Mesendoderm (in vitro differentiated cells): ENCODE results near the gene NOC2L.

ENCODE experiments used
- DNase-seq: peaks from one replicate; pipeline ENCODE4 v3.0.0; 2013
- H2AK5ac ChIP-seq: 2 replicates; pipeline ENCODE4 v1.6.1; 2013; ENCODE audit warnings: low read length, inconsistent platforms
- H2BK120ac ChIP-seq: 2 replicates; pipeline ENCODE4 v1.6.1; 2013; ENCODE audit warnings: low read depth, mild to moderate bottlenecking, low read length, moderate library complexity, mixed read lengths
- H2BK15ac ChIP-seq: replicated peaks from 2 replicates; pipeline ENCODE4 v1.6.1; 2013; ENCODE audit warnings: low read depth, mild to moderate bottlenecking, moderate library complexity
- H2BK5ac ChIP-seq: 2 replicates; pipeline ENCODE4 v1.6.1; 2013; ENCODE audit warnings: low read length, inconsistent platforms
- H3K18ac ChIP-seq: 2 replicates; pipeline ENCODE4 v1.6.1; 2013; ENCODE audit warnings: mild to moderate bottlenecking, low read length, mixed read lengths
- H3K23ac ChIP-seq: one replicate; pipeline ENCODE4 v1.6.1; 2013; ENCODE audit warnings: low read length
- H3K27ac ChIP-seq: 2 replicates; pipeline ENCODE4 v1.5.1; 2013; ENCODE audit warnings: low read depth, mild to moderate bottlenecking, inconsistent platforms, low read length, moderate library complexity
- H3K27me3 ChIP-seq: 2 replicates; pipeline ENCODE4 v1.6.1; 2013; ENCODE audit warnings: low read length, control low read depth, mild to moderate bottlenecking, inconsistent platforms; ENCODE audit not compliant: insufficient read depth, poor library complexity
- H3K36me3 ChIP-seq: 2 replicates; pipeline ENCODE4 v1.6.1; 2013; ENCODE audit warnings: low read length, inconsistent platforms; ENCODE audit not compliant: control insufficient read depth, insufficient read depth
- H3K4ac ChIP-seq: one replicate; pipeline ENCODE4 v1.6.1; 2013; ENCODE audit warnings: low read depth, mild to moderate bottlenecking, low read length, moderate library complexity
- H3K4me1 ChIP-seq: 2 replicates; pipeline ENCODE4 v1.6.1; 2013; ENCODE audit warnings: low read depth, low read length, inconsistent platforms; ENCODE audit not compliant: control insufficient read depth
- H3K4me2 ChIP-seq: 2 replicates; pipeline ENCODE4 v1.6.1; 2013; ENCODE audit warnings: low read length
- H3K4me3 ChIP-seq: 2 replicates; pipeline ENCODE4 v1.5.1; 2013; ENCODE audit warnings: mild to moderate bottlenecking, low read length
- H3K56ac ChIP-seq: one replicate; pipeline ENCODE4 v1.6.1; 2013; ENCODE audit warnings: low read length
- H3K79me1 ChIP-seq: 2 replicates; pipeline ENCODE4 v1.6.1; 2013; ENCODE audit warnings: low read length, inconsistent platforms
- H3K79me2 ChIP-seq: 2 replicates; pipeline ENCODE4 v1.6.1; 2013; ENCODE audit warnings: mild to moderate bottlenecking, low read length; ENCODE audit not compliant: control insufficient read depth, insufficient read depth
- H3K9ac ChIP-seq: 2 replicates; pipeline ENCODE4 v1.6.1; 2013; ENCODE audit warnings: low read length, inconsistent platforms
- H4K5ac ChIP-seq: one replicate; pipeline ENCODE4 v1.6.1; 2013; ENCODE audit warnings: low read length
- H4K8ac ChIP-seq: one replicate; pipeline ENCODE4 v1.6.1; 2013; ENCODE audit warnings: low read depth, mild to moderate bottlenecking, control low read depth, low read length, moderate library complexity
- WGBS: extraction: QIAGEN DNeasy Blood & Tissue Kit; methylation state at CpG from one replicate; pipeline ENCODE4 v1.1.7; 2013; ENCODE audit warnings: low lambda C conversion rate, missing lambda C conversion rate; ENCODE audit not compliant: insufficient coverage; ENCODE audit errors: extremely low coverage; 5-methylcytosine and 5-hydroxymethylcytosine counted together

The NOC2L gene

DNA sequence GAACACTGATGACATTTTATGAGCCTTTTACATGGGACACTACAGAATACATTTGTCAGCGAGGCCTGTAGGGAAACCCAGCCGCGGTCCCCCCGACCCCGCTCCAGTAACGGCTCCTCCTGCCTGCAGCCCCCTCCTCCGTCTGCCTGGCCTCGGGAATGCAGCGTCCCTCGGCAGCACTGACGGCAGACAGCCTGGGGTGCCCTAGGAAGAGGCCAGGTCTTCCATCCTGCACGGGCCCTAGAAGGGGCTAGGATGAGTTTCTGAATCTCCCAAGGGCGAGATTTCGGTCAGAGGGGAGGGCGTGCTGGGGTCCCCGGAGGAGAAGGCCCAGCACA lies 26.9 kb downstream of the NOC2L start:
- WGBS: no CpG with 5 or more reads among the region's 16 CpGs
- Histone ChIP-seq H2BK120ac (no peak overlapping the region), H3K4ac (no peak overlapping the region), H4K5ac (no peak overlapping the region), H3K18ac (no peak overlapping the region), H3K4me2 (no peak overlapping the region), H3K56ac (peak overlapping the region; percentile 18), H3K23ac (no peak overlapping the region), H3K36me3 (peaks cover 2% of the 10 kb centered on the region), H2BK15ac (no peak overlapping the region), H3K4me3 (no peak overlapping the region), H3K9ac (no peak overlapping the region), H4K8ac (no peak overlapping the region), H2AK5ac (no peak overlapping the region), H3K4me1 (peaks cover 13% of the 10 kb centered on the region), H3K27ac (no peak overlapping the region), H2BK5ac (no peak overlapping the region), H3K79me2 (no peaks in the 10 kb centered on the region), H3K79me1 (no peaks in the 10 kb centered on the region), H3K27me3 (no peaks in the 10 kb centered on the region)
- no peak for DNase-seq

DNA sequence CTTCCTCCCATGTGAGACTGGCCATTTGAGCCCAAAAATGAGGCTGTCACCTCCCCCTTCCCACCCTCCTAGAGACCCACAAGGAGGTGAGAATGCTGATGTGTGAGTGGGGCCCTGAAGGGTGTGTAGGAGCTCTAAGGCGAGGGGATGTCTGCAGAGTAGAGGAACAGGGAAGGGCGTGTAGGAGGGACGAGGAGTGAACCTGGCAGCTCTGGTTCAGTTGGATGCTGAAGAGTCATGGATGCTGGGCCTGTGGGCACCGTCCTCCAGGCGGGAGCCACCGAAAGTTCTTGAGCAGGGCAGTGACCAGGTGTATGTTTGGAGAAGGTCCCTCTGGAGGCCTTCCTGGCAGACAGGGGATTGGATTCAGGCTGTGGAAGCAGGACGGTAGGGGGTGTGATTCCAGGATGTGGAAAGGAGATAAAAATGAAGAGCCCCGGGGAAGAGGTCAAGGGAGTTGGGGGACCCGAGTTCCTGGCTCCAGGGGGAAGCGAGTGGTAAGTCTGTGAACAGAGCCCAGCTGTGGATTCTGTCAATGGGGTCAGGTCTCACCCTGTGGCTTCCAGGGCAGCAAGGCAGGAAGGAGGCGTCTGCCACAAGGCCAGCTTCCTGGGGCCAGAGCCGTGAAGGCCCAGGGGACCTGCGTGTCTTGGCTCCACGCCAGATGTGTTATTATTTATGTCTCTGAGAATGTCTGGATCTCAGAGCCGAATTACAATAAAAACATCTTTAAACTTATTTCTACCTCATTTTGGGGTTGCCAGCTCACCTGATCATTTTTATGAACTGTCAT lies 27.5 kb downstream of the NOC2L start:
- DNase-seq: no peak
- Histone ChIP-seq H3K27me3 (no peaks in the 10 kb centered on the region), H3K36me3 (peaks cover 2% of the 10 kb centered on the region)

DNA sequence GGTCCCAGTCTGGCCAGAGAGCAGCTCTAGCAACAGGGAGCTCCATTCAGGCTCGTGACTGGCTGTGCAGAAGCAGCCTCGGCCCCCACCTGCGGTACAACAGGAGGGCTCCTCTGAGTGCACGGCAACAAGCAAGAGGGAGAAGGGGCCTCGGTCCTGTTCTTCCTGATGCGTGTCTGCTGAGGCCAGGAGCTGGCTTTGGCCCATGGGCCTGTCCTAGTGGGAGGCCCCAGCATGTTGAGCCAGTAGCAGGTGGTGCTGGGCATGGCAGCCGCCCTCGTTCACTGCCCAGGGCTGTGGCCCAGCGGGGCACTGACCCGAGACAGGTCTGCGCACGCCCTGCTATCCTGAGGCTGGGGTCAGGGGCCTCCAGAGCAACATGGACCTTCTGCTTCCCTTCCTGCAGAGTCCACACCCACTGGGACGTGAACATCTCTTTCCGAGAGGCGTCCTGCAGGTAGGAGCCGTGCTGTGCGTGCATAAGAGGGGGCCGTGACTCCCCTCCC lies 28.4 kb downstream of the NOC2L start:
- H3K79me2 ChIP-seq: no peaks in the 10 kb centered on the region
- peak overlapping the region; percentile 15 for H3K23ac ChIP-seq
- no peak overlapping the region for H3K4ac ChIP-seq
- peaks cover 6% of the 10 kb centered on the region for H3K27me3 ChIP-seq
- H3K4me3 ChIP-seq: no peak overlapping the region
- no peak overlapping the region for H4K8ac ChIP-seq
- H3K27ac ChIP-seq: no peak overlapping the region
- no peak overlapping the region for H4K5ac ChIP-seq
- H2AK5ac ChIP-seq: no peak overlapping the region
- no peak for DNase-seq
- no peak overlapping the region for H3K56ac ChIP-seq
- WGBS: no CpG with 5 or more reads among the region's 18 CpGs
- no peak overlapping the region for H3K4me2 ChIP-seq
- no peak overlapping the region for H2BK5ac ChIP-seq
- H3K9ac ChIP-seq: no peak overlapping the region
- no peak overlapping the region for H2BK120ac ChIP-seq
- peaks cover 2% of the 10 kb centered on the region for H3K36me3 ChIP-seq
- no peak overlapping the region for H2BK15ac ChIP-seq
- no peak overlapping the region for H3K18ac ChIP-seq
- peaks cover 13% of the 10 kb centered on the region for H3K4me1 ChIP-seq
- peaks cover 6% of the 10 kb centered on the region for H3K79me1 ChIP-seq

More for the DNA sequence above, 27.5 kb downstream of the NOC2L start:
- Histone ChIP-seq H3K27ac (no peak overlapping the region), H2AK5ac (no peak overlapping the region), H3K4ac (no peak overlapping the region), H3K79me1 (peaks cover 2% of the 10 kb centered on the region), H3K4me1 (peaks cover 13% of the 10 kb centered on the region), H4K8ac (no peak overlapping the region), H2BK15ac (no peak overlapping the region), H3K18ac (no peak overlapping the region), H3K79me2 (no peaks in the 10 kb centered on the region), H2BK5ac (peak overlapping the region; percentile 11), H4K5ac (no peak overlapping the region), H3K23ac (no peak overlapping the region), H2BK120ac (no peak overlapping the region), H3K4me2 (no peak overlapping the region), H3K56ac (peak overlapping the region; percentile 30), H3K9ac (no peak overlapping the region), H3K4me3 (no peak overlapping the region)
- no CpG with 5 or more reads among the region's 15 CpGs for WGBS

DNA sequence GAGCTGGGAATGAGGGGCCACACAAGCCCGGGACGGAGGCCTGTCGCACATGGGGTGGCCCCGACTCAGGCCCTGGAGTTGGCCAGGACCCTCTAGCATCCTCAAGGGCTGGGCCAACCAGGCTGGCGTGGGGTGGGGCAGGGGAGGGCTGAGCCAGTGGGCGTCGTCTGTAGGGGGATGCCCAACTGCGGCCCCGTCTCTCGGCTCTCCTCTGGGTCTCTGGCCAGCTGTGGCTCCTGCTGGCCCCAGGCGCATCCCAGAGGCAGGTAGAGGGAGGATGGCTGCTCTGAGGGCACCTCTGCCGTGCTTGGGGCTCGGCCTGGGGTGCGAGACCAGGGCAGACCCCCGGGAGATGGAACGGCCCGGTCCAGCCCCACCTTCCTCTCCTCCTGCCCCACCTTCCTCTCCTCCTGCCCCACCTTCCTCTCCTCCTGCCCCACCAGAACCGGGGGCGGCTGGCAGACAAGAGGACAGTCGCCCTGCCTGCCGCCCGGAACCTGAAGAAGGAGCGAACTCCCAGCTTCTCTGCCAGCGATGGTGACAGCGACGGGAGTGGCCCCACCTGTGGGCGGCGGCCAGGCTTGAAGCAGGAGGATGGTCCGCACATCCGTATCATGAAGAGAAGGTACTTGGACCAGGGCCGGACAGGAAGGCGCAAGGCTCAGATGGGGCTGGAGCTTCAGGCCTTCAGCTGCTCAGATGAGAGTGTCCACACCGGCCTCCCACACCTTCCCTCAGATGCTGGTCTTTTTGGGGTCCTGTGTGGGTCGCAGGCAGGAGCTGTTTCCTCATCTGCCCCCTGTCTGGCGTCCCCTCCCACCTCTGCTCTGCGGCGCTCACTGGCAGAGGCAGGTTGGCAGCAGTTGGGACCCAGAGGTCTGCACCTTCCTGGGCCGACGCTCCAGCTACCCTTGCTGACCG lies 29.1 kb downstream of the NOC2L start:
- H3K4ac ChIP-seq: no peak overlapping the region
- no peak for DNase-seq
- no peak overlapping the region for H3K23ac ChIP-seq
- no peak overlapping the region for H3K27ac ChIP-seq
- no peak overlapping the region for H2BK5ac ChIP-seq
- H3K27me3 ChIP-seq: peaks cover 7% of the 10 kb centered on the region
- WGBS: no CpG with 5 or more reads among the region's 40 CpGs
- no peak overlapping the region for H3K18ac ChIP-seq
- H3K4me3 ChIP-seq: no peak overlapping the region
- peaks cover 6% of the 10 kb centered on the region for H3K79me1 ChIP-seq
- no peak overlapping the region for H2AK5ac ChIP-seq
- no peak overlapping the region for H3K9ac ChIP-seq
- peaks cover 7% of the 10 kb centered on the region for H3K4me1 ChIP-seq
- H3K36me3 ChIP-seq: peaks cover 2% of the 10 kb centered on the region
- no peak overlapping the region for H4K8ac ChIP-seq
- H2BK15ac ChIP-seq: no peak overlapping the region
- H3K56ac ChIP-seq: no peak overlapping the region
- no peak overlapping the region for H3K4me2 ChIP-seq
- H2BK120ac ChIP-seq: no peak overlapping the region
- no peaks in the 10 kb centered on the region for H3K79me2 ChIP-seq
- no peak overlapping the region for H4K5ac ChIP-seq

GRCh38 chr1:928825-929661 lies 30.0 kb downstream of the NOC2L start:
- H3K23ac ChIP-seq: no peak overlapping the region
- no peak overlapping the region for H4K8ac ChIP-seq
- WGBS: no CpG with 5 or more reads among the region's 40 CpGs
- H2BK15ac ChIP-seq: no peak overlapping the region
- no peak overlapping the region for H2BK120ac ChIP-seq
- H3K4me3 ChIP-seq: no peak overlapping the region
- no peaks in the 10 kb centered on the region for H3K79me2 ChIP-seq
- H3K4ac ChIP-seq: no peak overlapping the region
- H3K4me1 ChIP-seq: peaks cover 5% of the 10 kb centered on the region
- H3K27me3 ChIP-seq: peaks cover 7% of the 10 kb centered on the region
- no peak overlapping the region for H3K56ac ChIP-seq
- peaks cover 6% of the 10 kb centered on the region for H3K79me1 ChIP-seq
- no peak overlapping the region for H3K9ac ChIP-seq
- no peak overlapping the region for H3K27ac ChIP-seq
- no peak for DNase-seq
- H2AK5ac ChIP-seq: no peak overlapping the region
- no peak overlapping the region for H2BK5ac ChIP-seq
- H3K18ac ChIP-seq: no peak overlapping the region
- no peak overlapping the region for H3K4me2 ChIP-seq
- peaks cover 2% of the 10 kb centered on the region for H3K36me3 ChIP-seq
- no peak overlapping the region for H4K5ac ChIP-seq
